Rectal smooth muscle tissue (tissue), 1 donor: Measurements from ENCODE around the gene CD1B.
"Not testable (repeated sequence)": the region's sequence is repeated elsewhere in the genome, so short reads cannot be mapped to it uniquely, and the experiment has no call there.

Experiments
- H3K27ac ChIP-seq: one replicate; pipeline ENCODE4 v1.7.0; 2013; ENCODE audit warnings: low read depth, low read length, inconsistent platforms
- H3K27me3 ChIP-seq: one replicate; pipeline ENCODE4 v1.7.0; 2013; ENCODE audit warnings: low read length; ENCODE audit not compliant: control insufficient read depth, insufficient read depth
- H3K36me3 ChIP-seq: one replicate; pipeline ENCODE4 v1.7.0; 2013; ENCODE audit warnings: low read length; ENCODE audit not compliant: control insufficient read depth, insufficient read depth
- H3K4me1 ChIP-seq: one replicate; pipeline ENCODE4 v1.7.0; 2013; ENCODE audit warnings: low read length; ENCODE audit not compliant: control insufficient read depth, insufficient read depth
- H3K4me3 ChIP-seq: one replicate; pipeline ENCODE4 v1.7.0; 2013; ENCODE audit warnings: low read length
- H3K9ac ChIP-seq: one replicate; pipeline ENCODE4 v1.7.0; 2013; ENCODE audit warnings: low read length

CD1B gene

DNA sequence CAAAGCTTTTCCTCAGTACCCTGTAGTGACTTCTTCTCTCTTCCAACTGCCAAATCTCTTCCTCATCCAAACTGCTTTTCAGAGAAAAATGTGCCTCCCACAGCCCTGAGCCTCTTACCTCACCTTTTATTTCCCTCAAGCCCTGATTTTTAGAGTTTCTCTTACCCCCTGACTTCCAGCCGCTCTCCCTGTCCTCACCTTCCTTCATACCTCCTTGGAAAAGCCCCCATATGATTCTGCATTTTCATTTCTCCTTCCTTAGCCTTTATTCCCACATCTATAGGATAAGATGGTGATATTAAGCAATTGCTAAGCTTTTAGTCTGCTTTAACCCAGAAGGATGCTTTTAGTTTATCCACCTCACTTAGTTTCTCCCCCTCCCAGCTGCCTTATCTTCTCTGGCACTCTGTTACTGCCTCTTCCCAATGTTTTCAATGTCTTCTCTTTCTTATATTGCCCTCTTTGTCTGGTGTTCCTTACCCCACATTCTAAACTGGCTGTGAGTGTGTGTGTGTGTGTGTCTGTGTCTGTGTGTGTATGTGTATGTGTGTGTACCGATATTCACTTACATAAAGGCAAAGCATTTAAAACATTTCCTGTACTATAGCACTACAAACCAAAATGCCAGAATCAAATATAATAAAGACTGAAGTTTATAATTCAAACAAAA, at the start of gene CD1B:
Gene CD1B (minus strand): TSS at position 51 of the 670 bp plus-strand sequence. CDS start 108 bp downstream, outside the sequence.
- Histone ChIP-seq H3K4me3 (no peak within 1 kb of the TSS), H3K36me3 (no peaks in the 10 kb centered on the region), H3K4me1 (no peaks in the 10 kb centered on the region), H3K27ac (no peak within 1 kb of the TSS), H3K9ac (no peak within 1 kb of the TSS), H3K27me3 (no peaks in the 10 kb centered on the region)

DNA sequence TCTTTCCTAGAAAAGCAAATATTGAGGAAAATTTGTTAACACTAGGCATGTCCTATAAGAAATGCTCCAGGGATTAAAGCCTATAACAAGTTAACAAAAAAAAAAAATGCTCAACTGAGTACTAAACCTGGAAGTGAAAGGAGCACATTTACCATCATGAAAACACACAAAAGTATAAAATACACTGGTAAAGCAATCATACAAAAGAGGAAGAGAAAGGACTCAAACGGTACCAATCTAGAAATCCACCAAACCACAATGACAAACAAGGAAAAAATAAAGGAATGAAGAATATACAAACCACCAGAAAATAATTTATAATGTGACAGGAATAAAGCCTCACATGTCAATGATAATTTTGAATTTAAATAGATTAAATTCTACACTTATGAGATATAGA, 43.5 kb upstream of the CD1B start:
- H3K4me1 ChIP-seq, result no peaks in the 10 kb centered on the region
- no peaks in the 10 kb centered on the region for H3K27me3 ChIP-seq
- H3K4me3 ChIP-seq, result no peak overlapping the region
- H3K27ac ChIP-seq, result no peak overlapping the region
- H3K36me3 ChIP-seq, result no peaks in the 10 kb centered on the region
- H3K9ac ChIP-seq, result no peak overlapping the region

DNA sequence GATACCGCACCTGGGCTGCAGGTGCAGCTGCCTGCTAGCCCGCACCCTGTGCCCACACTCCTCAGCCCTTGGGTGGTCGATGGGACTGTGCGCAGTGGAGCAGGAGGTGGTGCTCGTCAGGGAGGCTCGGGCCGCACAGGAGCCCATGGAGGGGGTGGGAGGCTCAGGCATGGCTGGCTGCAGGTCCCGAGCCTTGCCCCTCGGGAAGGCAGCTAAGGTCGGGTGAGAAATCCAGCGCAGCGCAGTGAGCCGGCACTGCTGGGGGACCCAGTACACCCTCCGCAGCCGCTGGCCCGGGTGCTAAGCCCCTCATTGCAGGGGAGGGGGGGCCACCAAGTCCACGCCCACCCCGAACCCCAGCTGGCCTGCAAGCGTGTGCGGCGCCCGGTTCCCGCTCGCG, 42.8 kb upstream of the CD1B start:
- not testable (repeated sequence) for H3K4me3 ChIP-seq, H3K9ac ChIP-seq, H3K36me3 ChIP-seq, H3K27me3 ChIP-seq, H3K27ac ChIP-seq, H3K4me1 ChIP-seq

DNA sequence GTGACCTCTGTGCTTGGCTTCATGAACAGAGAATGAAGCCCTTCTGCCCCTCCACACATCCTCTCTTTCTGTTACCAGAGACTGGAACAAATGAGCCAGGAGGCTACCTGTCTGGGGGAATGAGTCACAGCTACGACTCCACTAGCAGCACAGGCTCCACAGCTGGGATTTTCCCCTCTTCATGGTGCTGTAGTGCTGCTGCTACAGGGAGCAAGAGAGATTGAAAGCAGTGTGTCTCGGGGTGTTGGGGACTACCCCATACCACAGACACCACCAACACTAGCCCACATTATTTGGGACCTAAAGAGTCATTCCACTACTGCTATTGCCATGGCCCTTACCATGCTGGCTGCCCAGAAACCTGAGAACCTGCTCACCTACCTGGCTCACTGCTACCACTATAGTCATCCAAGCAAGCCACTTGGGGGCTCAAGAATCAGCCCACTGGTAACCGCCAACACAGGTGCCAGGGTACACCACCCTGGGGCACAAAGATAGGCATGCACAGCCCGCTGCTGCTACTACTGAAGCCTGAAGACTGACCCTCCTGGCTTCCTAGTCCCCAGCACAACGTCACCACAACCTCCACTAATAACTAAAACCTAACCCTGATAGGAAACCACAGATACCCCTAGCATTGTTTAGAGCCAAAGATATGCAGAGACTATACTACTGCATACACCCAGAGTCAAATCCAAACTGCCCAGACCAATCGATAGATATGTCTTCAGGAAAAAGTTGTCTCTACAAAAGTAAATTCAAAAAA, 40.0 kb upstream of the CD1B start:
- Histone ChIP-seq H3K36me3 (no peaks in the 10 kb centered on the region), H3K27ac (no peak overlapping the region), H3K4me1 (no peaks in the 10 kb centered on the region), H3K4me3 (no peak overlapping the region), H3K27me3 (no peaks in the 10 kb centered on the region), H3K9ac (no peak overlapping the region)

DNA sequence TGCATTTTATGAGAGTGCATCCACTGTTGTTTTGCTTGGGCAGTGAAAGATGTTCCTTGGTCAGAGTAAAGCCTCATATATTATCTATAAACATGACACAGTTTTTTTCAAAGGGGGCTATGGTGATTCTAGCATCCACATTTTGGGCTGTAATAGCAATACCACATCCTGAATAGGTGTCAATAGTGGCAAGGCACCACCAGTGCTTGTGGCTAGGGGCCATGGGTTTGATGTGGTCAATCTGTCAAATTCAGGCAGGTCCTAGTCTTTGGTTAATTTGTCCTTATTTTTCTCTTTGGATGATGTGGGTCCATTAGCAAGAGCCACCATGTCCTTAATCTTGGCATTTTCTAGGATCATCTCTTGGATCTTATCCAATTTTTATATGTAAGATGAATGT, 35.5 kb upstream of the CD1B start:
- Histone ChIP-seq H3K9ac (no peak overlapping the region), H3K27ac (no peak overlapping the region), H3K36me3 (no peaks in the 10 kb centered on the region)

DNA sequence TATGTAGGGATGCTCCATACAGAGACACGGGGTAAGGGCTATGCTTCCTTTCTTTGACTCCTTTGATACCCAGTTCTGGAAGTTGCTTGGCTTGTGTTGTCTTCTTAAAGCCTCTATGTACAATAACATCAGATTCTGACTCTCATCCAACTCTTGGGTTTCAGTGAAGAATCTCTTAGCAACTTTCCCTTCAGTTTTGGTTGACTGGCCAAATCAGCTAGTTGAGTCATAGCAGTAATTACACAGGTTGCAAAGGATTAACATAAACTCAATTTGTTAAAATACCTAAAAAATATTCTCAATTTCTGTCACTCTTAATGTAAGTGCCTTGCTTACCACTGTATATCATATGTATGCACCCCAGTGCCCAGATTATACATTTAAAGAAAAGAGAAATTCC, 31.6 kb upstream of the CD1B start:
- H3K4me1 ChIP-seq, result no peaks in the 10 kb centered on the region
- H3K9ac ChIP-seq, result no peak overlapping the region
- no peaks in the 10 kb centered on the region for H3K36me3 ChIP-seq
- no peaks in the 10 kb centered on the region for H3K27me3 ChIP-seq
- H3K27ac ChIP-seq, result no peak overlapping the region
- no peak overlapping the region for H3K4me3 ChIP-seq

More for the DNA sequence above, 35.5 kb upstream of the CD1B start:
- Histone ChIP-seq H3K4me3 (no peak overlapping the region), H3K27me3 (no peaks in the 10 kb centered on the region), H3K4me1 (no peaks in the 10 kb centered on the region)

DNA sequence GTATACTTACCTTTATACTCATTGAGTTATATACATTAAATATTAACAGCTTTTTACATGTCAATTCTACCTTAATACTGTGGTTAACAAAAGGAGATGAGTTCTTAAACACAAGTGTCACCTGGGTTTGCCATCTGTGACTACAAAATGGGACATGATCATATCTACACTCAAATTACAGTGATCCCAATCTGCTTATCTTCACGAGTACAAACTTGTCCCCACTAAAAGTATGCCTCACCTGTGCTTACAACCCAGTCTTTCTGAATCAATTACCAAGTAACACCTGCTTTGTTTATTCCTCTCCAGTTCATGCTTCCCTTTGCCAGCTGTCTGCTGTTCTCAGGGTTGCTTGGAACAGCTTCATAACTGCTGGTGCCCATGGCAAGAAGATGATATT, 31.2 kb upstream of the CD1B start:
- no peaks in the 10 kb centered on the region for H3K4me1 ChIP-seq
- H3K36me3 ChIP-seq, result no peaks in the 10 kb centered on the region
- H3K27me3 ChIP-seq, result no peaks in the 10 kb centered on the region
- H3K4me3 ChIP-seq, result no peak overlapping the region
- H3K27ac ChIP-seq, result no peak overlapping the region
- H3K9ac ChIP-seq, result no peak overlapping the region

DNA sequence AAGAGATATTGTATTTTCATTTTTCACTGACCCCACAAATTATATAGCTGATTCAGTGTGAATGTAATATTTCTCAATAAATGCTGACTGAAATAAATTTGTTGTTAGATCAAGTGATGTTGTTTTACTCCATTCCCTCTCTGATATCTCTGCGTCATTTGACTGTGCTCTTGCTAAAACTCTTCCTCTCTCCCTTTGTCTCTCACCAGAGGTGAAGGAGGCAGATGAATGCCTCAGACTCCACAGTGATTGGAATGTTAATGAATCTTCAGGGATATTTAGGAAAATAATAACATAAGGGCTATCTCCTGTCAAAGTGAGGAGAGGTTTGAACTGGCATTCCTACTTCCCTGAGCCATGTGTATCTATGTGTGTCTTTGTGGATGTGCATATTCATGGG, 26.1 kb upstream of the CD1B start:
- H3K27ac ChIP-seq, result no peak overlapping the region
- H3K4me3 ChIP-seq, result no peak overlapping the region
- H3K4me1 ChIP-seq, result no peaks in the 10 kb centered on the region
- H3K9ac ChIP-seq, result no peak overlapping the region
- no peaks in the 10 kb centered on the region for H3K27me3 ChIP-seq
- no peaks in the 10 kb centered on the region for H3K36me3 ChIP-seq

DNA sequence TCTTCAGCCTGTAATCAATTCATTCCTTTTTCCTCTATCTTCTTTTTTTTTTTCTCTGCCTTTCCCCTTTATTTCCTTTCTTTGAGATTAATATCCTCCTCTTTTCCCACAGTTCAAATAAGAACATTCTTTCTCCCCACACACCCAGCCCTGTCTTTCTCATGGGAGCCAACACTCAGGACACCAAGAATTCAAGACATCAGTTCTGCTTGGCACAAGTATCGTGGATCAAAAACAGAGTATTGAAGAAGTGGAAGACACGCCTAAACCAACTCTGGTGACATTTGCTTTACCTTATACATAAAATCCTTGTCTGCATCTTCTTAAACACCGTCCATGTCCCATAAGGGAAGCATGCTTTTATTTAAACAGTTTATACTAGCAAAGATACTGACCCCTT, 25.3 kb upstream of the CD1B start:
- H3K9ac ChIP-seq, result no peak overlapping the region
- no peaks in the 10 kb centered on the region for H3K27me3 ChIP-seq
- H3K27ac ChIP-seq, result no peak overlapping the region
- H3K4me1 ChIP-seq, result no peaks in the 10 kb centered on the region
- H3K4me3 ChIP-seq, result no peak overlapping the region
- H3K36me3 ChIP-seq, result no peaks in the 10 kb centered on the region

DNA sequence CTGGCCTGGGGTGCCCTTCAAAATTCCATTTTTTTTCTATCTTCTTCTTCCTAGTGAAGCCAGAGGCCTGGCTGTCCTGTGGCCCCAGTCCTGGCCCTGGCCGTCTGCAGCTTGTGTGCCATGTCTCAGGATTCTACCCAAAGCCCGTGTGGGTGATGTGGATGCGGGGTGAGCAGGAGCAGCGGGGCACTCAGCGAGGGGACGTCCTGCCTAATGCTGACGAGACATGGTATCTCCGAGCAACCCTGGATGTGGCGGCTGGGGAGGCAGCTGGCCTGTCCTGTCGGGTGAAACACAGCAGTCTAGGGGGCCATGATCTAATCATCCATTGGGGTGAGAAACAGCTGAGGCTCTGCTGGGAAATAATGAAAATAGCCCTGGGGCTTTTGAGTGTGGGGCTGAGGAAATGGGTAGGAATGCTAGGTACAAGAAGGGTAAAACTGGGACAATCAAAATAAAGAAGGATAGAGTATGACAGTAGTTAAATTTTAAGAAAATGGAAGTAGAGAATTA, 24.5 kb upstream of the CD1B start:
- Histone ChIP-seq H3K36me3 (no peaks in the 10 kb centered on the region), H3K27me3 (no peaks in the 10 kb centered on the region), H3K4me3 (no peak overlapping the region), H3K9ac (no peak overlapping the region), H3K27ac (no peak overlapping the region), H3K4me1 (no peaks in the 10 kb centered on the region)

DNA sequence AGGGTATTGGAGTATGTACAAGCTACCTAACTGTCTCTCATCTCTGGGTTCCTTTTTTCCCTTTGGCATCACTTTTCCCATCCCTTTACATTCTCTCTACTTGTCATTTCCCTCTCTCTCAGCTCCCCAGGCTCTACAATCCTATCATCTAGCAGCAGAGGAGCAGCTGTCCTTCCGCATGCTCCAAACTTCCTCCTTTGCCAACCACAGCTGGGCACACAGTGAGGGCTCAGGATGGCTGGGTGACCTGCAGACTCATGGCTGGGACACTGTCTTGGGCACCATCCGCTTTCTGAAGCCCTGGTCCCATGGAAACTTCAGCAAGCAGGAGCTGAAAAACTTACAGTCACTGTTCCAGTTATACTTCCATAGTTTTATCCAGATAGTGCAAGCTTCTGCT, 22.9 kb upstream of the CD1B start:
- H3K4me1 ChIP-seq, result no peaks in the 10 kb centered on the region
- no peak overlapping the region for H3K27ac ChIP-seq
- H3K4me3 ChIP-seq, result no peak overlapping the region
- no peaks in the 10 kb centered on the region for H3K27me3 ChIP-seq
- H3K9ac ChIP-seq, result no peak overlapping the region
- no peaks in the 10 kb centered on the region for H3K36me3 ChIP-seq

DNA sequence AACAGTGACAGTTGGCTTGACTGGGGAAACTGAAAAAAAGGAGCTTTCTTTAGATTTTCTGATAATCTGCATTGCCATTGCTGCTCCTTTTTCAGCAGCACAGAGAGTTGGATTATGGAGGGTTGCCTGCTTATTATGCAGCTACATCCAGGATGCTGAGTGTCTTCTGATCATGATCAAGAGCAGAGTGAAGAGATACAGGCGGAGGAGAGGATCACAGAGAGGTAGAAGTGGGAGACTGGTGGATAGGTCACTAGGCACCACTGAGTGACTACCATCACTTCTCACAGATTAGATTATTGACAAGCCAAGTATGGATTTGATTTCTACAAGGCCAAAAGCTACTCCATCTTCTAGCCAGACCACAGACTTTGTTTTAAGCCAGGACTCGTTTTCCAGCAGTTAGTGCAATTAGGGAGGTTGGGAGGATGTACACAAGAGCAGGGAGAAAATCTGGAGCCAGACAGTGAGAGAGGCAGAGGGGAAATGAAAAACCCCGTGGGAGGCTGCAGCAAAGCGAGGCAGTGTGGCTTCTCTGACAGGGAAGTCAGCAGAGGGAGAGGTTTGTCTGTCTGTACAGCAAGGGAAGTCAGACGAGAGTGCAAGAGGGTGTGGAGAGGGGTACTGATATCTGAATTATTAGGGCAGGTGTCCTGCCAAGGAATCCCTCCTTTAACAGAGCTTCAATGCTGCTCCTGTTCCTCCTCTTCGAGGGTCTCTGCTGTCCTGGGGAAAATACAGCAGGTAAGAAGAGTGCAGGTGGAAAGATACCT, 22.2 kb upstream of the CD1B start, which contains the start of gene CD1E:
Gene CD1E (plus strand): TSS at position 592 of the 773 bp plus-strand sequence. CDS start 95 bp downstream, at position 687.
- Histone ChIP-seq H3K36me3 (no peaks in the 10 kb centered on the region), H3K4me1 (no peaks in the 10 kb centered on the region)

More for the DNA sequence above, 22.2 kb upstream of the CD1B start, which contains the start of gene CD1E:
- Histone ChIP-seq H3K27me3 (no peaks in the 10 kb centered on the region), H3K4me3 (no peak within 1 kb of the TSS), H3K9ac (no peak within 1 kb of the TSS), H3K27ac (no peak within 1 kb of the TSS)
